Thymus (tissue), 11 donors: ENCODE measurements around the gene KATNAL1. TPM values are rescaled to one million over a fixed set of nuclear protein-coding genes. Genes with fewer than 3 reads are reported as not detected.
"Not testable (repeated sequence)": the region's sequence is repeated elsewhere in the genome, so short reads cannot be mapped to it uniquely, and the experiment has no call there.

Experiments used
- DNase-seq, 9 donors: peaks; one replicate each; pipeline ENCODE4 v3.0.0-alpha.2; 2013; ENCODE audit warnings: low spot score in 9 of 9, low read depth in 6 of 9, missing footprints in 1 of 9
- H3K27ac ChIP-seq, 2 donors: one replicate each; pipeline ENCODE4 v1.5.1; 2013; ENCODE audit warnings: control low read depth in 1 of 2, low read depth in 1 of 2, low read length in 1 of 2, mild to moderate bottlenecking in 1 of 2, moderate library complexity in 1 of 2
- H3K27me3 ChIP-seq, 2 donors: one replicate each; pipeline ENCODE4 v1.5.1; 2013; ENCODE audit warnings: low read length in 1 of 2; ENCODE audit not compliant: control insufficient read depth in 2 of 2, insufficient read depth in 1 of 2
- H3K36me3 ChIP-seq, 2 donors: one replicate each; pipeline ENCODE4 v1.5.1; 2013; ENCODE audit warnings: low read length in 1 of 2, mild to moderate bottlenecking in 1 of 2, moderate library complexity in 1 of 2; ENCODE audit not compliant: control insufficient read depth in 2 of 2, insufficient read depth in 2 of 2
- H3K4me1 ChIP-seq, 2 donors: one replicate each; pipeline ENCODE4 v1.5.1; 2013; ENCODE audit warnings: low read length in 2 of 2; ENCODE audit not compliant: control insufficient read depth in 2 of 2, insufficient read depth in 2 of 2
- H3K4me3 ChIP-seq, 2 donors: one replicate each; pipeline ENCODE4 v1.5.1; 2013; ENCODE audit warnings: low read length in 2 of 2, control low read depth in 1 of 2, mild to moderate bottlenecking in 1 of 2
- H3K9me3 ChIP-seq, 2 donors: one replicate each; pipeline ENCODE4 v1.5.1; 2013; ENCODE audit warnings: low read length in 1 of 2, mild to moderate bottlenecking in 1 of 2; ENCODE audit not compliant: control insufficient read depth in 2 of 2, insufficient read depth in 1 of 2
- WGBS: extraction: QIAGEN DNeasy Blood & Tissue Kit; methylation state at CpG from one replicate; pipeline ENCODE4 v1.1.7; 2013; 5-methylcytosine and 5-hydroxymethylcytosine counted together
- polyA plus RNA-seq: library from polyadenylated mRNA; stranded (reverse); fragments of 200-250 nt; gene quantifications from one replicate; pipeline ENCODE4 v1.2.3, GENCODE V29; 2013
- total RNA-seq: library from RNA; stranded (reverse); fragments of 120-200 nt; gene quantifications from one replicate; pipeline ENCODE4 v1.2.4, GENCODE V29; 2013
- donor health status: healthy.

KATNAL1 gene
- total and polyA plus RNA-seq, 2 donors: 4.6 to 12.4 TPM

- peaks cover 0 to 4% of the 10 kb centered on the region in 2 donors for H3K36me3 ChIP-seq
- no peak overlapping the region for H3K27ac ChIP-seq
- peaks cover 0 to under 1% of the 10 kb centered on the region in 2 donors for H3K4me1 ChIP-seq
- 96% methylated on average over 10 of the region's 10 CpGs for WGBS
- H3K9me3 ChIP-seq: no peaks in the 10 kb centered on the region
- DNase-seq: no peak
- H3K27me3 ChIP-seq: no peaks in the 10 kb centered on the region
- no peak overlapping the region for H3K4me3 ChIP-seq
These were observed 114.8 kb downstream of the KATNAL1 start for GRCh38 chr13:30192320-30193093.

GRCh38 chr13:30191491-30192100 lies 115.8 kb downstream of the KATNAL1 start:
- peaks cover 0 to 4% of the 10 kb centered on the region in 2 donors for H3K36me3 ChIP-seq
- DNase-seq: no peak
- peaks cover 7 to 9% of the 10 kb centered on the region in 2 donors for H3K4me1 ChIP-seq
- no peaks in the 10 kb centered on the region for H3K9me3 ChIP-seq
- no peaks in the 10 kb centered on the region for H3K27me3 ChIP-seq
- 98% methylated on average over 5 of the region's 5 CpGs for WGBS
- H3K4me3 ChIP-seq: no peak overlapping the region
- no peak overlapping the region for H3K27ac ChIP-seq

- H3K36me3 ChIP-seq: no peaks in the 10 kb centered on the region
- 67% methylated on average over 10 of the region's 10 CpGs for WGBS
- peak in 1 of 9 donors; percentile 33 for DNase-seq
- H3K4me3 ChIP-seq: no peak overlapping the region
- no peaks in the 10 kb centered on the region for H3K27me3 ChIP-seq
- peaks cover 0 to 5% of the 10 kb centered on the region in 2 donors for H3K9me3 ChIP-seq
- no peak overlapping the region for H3K27ac ChIP-seq
- peaks cover 12 to 18% of the 10 kb centered on the region in 2 donors for H3K4me1 ChIP-seq
These were observed 120.5 kb downstream of the KATNAL1 start for GRCh38 chr13:30186634-30187415.

- no peaks in the 10 kb centered on the region for H3K36me3 ChIP-seq
- no peak overlapping the region for H3K4me3 ChIP-seq
- no peak for DNase-seq
- no peaks in the 10 kb centered on the region for H3K27me3 ChIP-seq
- H3K27ac ChIP-seq: no peak overlapping the region
- peaks cover 30 to 49% of the 10 kb centered on the region in 2 donors for H3K4me1 ChIP-seq
- H3K9me3 ChIP-seq: peaks cover 0 to 5% of the 10 kb centered on the region in 2 donors
- WGBS: 98% methylated on average over 13 of the region's 13 CpGs
These were observed 125.3 kb downstream of the KATNAL1 start for GRCh38 chr13:30181888-30182651.

GRCh38 chr13:30179597-30180276 lies 127.6 kb downstream of the KATNAL1 start:
- peak overlapping the region in 1 of 2 donors; percentile 5 for H3K27ac ChIP-seq
- no peaks in the 10 kb centered on the region for H3K27me3 ChIP-seq
- H3K36me3 ChIP-seq: no peaks in the 10 kb centered on the region
- H3K9me3 ChIP-seq: peaks cover 0 to 2% of the 10 kb centered on the region in 2 donors
- peak in 4 of 9 donors; percentile 26 to 60 (median 28) for DNase-seq
- no peak overlapping the region for H3K4me3 ChIP-seq
- H3K4me1 ChIP-seq: peaks cover 24 to 35% of the 10 kb centered on the region in 2 donors
- WGBS: 35% methylated on average over 2 of the region's 2 CpGs

GRCh38 chr13:30178976-30179375 lies 128.4 kb downstream of the KATNAL1 start:
- Histone ChIP-seq H3K4me1 (peaks cover 24 to 35% of the 10 kb centered on the region in 2 donors), H3K27me3 (no peaks in the 10 kb centered on the region), H3K36me3 (no peaks in the 10 kb centered on the region), H3K27ac (no peak overlapping the region), H3K9me3 (no peaks in the 10 kb centered on the region), H3K4me3 (no peak overlapping the region)
- DNase-seq: no peak
- 98% methylated on average over 5 of the region's 5 CpGs for WGBS

- Histone ChIP-seq H3K27me3 (no peaks in the 10 kb centered on the region), H3K9me3 (no peaks in the 10 kb centered on the region), H3K27ac (no peak overlapping the region), H3K36me3 (no peaks in the 10 kb centered on the region), H3K4me1 (peaks cover 22 to 40% of the 10 kb centered on the region in 2 donors), H3K4me3 (no peak overlapping the region)
- DNase-seq: no peak
- WGBS: 85% methylated on average over 5 of the region's 5 CpGs
These were observed 132.2 kb downstream of the KATNAL1 start for GRCh38 chr13:30175166-30175565.

- not testable (repeated sequence) for H3K27ac ChIP-seq, DNase-seq, H3K27me3 ChIP-seq, H3K36me3 ChIP-seq, H3K9me3 ChIP-seq, H3K4me3 ChIP-seq
- WGBS: 69% methylated on average over 6 of the region's 6 CpGs
- H3K4me1 ChIP-seq: peaks cover 13 to 36% of the 10 kb centered on the region in 2 donors
These were observed 133.1 kb downstream of the KATNAL1 start for GRCh38 chr13:30174250-30174649.
